GM21360 (cell line): ENCODE measurements around the gene HELZ2.

ENCODE experiments used
- ATAC-seq: cut with Tn5 transposase; IDR thresholded peaks from one replicate; pipeline ENCODE4 v1.9.1; 2021; ENCODE audit warnings: mild to moderate bottlenecking, moderate library complexity; ENCODE audit not compliant: unreplicated experiment

HELZ2 gene

DNA sequence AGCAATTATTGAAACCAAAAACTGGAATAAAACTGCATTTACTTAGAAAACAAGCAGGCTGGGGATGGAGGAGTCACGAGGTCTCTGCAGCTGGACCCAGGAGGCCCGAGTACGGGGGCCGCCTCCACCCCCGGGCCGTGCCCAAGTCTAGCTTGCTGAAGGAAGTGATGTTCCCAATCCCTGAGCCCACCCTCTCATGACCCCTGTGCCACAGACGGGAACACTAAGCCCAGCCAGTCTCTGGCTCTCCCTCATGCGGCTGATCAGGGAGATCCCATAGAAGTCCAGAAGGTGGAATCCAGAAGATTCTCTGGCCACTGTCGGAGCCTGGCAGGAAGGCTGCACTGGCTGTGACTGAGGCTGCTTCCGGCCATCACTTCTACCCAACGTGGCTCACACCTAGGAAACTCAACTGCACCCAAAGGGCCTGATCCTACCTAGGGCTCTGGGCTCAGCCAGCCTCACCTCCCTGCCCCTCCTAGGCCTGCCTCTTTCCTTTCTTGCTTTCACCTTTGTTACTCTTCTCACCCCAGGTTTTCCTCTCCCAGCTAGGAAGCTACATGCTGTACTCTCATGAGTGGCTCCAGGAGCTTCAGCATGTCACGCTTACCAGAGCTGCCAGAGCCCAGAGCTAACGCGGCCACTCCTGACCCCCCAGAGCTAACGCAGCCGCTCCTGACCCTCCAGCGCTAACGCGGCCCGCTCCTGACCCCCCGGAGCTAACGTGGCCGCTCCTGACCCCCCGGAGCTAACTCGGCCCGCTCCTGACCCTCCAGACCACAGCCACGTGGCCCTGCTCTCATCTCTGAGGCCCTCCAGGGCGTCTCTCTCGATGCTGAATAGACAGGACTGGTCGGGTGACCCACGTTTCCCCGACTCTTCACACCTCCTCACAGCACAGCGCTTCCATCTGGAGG is 24.7 kb upstream of the HELZ2 start:
- no peak for ATAC-seq

DNA sequence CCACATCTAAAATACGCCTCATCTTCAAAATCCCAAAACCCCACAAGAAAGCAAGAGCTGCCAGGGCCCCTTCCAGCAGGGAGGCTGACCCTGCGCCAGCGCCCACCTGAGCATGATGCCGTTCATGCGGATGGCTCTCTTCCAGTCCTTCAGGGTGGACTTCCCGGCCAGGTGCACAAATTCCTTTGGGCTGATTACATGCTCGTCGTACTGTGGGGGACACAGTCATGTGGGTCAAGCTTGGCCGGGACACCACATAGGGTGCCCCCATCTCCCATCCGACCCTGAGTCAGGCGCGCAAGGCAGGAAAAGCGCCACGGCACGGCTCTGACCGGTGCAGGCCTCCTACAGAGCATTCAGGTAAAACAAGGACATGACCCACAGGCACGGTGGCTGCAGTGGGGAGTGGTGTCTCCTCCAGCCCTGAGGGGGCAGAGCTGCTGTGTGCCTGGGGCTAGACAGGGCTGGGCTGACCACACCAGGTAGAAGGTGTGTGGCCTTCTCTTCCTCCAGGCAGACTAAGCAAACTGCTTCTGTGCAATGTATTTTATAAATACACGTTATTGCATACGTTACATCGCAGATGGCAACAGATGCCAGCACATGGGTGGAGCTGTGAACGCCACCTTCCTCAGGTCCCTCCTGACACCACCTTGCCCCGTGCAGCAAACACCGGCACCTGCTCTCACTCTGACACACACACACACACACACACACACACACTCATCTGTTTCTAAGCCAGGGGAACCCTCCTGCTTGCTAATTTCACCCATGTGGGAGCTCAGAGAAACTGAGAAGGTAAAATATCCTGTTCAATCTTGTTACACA is 23.8 kb upstream of the HELZ2 start:
- ATAC-seq, result no peak

DNA sequence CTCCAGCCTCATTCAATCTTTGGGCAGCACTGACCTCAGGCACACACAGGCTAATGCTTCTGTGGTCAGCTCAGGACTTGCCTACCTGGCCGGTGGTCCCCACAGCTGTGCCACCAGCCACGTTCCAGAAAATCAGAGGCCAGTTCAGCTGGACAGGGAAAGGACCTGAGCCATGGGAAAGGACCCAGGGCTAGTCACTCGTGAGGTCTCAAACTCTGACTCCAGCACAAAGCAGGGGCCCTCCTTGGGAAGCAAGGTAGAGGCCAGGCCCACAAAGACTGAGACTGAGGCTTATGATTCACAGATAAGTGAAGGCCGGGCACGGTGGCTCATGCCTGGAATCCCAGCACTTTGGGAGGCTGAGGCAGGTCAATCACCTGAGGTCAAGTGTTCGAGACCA is 22.4 kb upstream of the HELZ2 start:
- ATAC-seq, result no peak

DNA sequence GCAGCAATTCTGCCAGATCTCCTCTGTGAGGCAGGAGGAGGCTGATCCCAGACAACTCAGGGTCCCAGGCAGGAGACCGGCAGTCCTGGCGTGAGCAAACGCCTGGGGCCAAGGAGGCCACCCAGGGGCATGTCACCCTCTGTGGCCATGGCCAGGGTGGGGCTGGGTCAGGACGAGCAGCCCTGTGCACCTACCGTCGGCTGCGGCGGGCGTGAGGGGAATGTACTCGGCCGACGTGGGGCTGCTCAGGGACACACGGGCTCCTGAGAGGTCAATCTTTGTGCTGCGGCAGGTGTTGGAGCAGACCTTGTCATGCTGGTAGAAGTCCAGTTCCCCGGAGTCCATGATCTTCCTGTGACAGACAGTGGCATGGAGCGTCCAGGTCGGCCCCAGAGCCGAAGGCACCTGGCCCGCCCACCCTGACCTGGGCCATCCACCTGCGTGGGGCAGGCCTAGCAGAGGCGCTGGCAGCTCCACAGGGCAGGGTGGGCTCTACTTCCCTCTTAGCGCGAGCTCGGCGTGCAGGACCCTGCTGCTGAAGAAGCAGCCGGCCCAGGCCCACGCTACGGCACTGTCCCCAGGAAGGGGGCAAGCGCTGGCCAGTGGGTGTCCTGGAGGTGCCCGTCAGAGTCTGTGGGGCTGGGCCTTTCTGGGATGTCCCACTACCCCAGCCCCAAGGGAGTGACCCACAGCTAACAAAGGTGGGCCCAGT is 21.5 kb upstream of the HELZ2 start:
- ATAC-seq, result no peak

DNA sequence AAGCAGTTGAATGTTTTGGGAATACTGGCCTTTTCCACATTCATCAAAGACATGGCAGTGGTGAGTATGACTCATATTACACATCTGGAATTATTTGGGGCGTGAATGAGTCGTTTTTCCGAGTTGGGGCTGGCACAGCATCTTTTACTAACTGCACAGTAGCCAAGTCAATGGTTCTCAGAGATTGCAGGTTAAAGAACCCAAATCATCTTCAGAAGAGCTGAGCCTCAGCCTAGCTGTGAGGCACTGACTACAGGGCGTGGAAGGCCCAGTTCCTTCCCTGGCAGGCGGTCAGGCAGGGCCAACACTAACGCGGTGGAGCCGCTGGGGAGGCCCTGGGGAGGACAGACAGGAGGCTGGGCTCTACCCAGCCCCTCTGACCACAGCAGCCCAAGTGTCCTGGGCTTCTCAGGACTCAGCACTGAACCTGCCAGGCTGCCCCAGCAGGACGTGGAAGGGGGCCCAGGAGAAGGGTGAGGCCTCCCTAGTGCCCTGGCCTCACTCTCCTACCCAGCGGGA is 20.1 kb upstream of the HELZ2 start:
- no peak for ATAC-seq

DNA sequence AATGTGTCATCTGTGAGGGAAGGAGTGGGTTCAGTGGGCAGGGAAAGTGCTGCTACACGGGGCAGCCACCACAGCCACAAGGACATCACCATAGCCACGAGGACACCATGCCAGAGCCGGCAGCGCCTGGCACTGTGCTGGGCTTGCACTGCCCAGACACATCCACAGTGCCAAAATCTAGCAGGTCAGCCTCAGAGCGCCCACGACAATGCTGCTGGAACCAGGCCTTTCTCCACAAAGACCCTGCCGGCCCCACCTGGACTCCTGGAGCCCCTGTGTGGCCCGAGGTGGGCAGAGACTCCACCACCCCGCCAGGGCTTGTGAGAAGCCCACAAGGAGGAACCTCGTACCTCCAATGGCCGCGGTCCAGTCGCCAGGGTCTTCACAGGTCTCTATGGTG is 18.6 kb upstream of the HELZ2 start:
- ATAC-seq, result no peak

DNA sequence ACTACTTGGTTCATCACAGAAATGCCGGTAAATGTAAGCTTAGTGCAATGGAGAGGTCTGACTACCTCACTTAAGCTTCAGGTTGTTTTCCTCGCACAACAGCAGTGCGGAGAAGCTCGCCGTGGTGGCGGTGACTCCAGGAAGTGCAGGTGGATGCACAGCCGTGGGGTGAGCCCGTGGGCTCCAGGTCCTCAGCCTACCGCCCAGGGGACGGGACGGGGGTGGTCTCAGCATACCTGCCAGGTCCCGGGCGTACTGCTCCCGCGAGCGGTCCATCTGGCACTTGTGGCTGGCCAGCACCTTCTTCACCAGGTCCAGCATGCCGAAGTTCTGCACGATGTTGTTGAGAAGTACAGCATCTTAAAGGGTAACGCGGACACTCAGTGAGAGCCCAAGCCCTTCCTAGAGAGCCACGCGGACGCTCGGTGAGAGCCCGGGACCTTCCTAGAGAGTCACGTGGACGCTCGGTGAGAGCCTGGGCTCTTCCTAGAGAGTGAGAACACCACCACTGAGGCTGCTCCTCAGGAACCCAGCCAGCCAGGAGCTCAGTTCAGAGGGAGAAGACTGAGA is 17.8 kb upstream of the HELZ2 start:
- ATAC-seq, result no peak

DNA sequence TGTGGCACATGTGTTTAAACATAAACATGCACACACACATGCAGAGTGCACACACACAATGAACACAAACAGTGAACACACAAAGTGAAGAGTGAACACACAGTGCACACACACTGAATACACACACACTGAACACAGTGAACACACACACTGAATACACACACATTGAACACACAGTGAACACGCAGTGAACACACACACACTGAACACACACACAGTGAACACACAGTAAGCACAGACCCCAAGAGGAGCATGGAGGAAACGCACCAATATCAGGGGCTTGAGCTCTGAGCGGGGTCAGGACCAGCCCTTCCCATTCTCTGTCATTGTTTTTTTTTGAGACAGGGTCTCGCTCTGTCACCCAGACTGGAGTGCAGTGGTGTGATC is 17.1 kb upstream of the HELZ2 start:
- no peak for ATAC-seq

DNA sequence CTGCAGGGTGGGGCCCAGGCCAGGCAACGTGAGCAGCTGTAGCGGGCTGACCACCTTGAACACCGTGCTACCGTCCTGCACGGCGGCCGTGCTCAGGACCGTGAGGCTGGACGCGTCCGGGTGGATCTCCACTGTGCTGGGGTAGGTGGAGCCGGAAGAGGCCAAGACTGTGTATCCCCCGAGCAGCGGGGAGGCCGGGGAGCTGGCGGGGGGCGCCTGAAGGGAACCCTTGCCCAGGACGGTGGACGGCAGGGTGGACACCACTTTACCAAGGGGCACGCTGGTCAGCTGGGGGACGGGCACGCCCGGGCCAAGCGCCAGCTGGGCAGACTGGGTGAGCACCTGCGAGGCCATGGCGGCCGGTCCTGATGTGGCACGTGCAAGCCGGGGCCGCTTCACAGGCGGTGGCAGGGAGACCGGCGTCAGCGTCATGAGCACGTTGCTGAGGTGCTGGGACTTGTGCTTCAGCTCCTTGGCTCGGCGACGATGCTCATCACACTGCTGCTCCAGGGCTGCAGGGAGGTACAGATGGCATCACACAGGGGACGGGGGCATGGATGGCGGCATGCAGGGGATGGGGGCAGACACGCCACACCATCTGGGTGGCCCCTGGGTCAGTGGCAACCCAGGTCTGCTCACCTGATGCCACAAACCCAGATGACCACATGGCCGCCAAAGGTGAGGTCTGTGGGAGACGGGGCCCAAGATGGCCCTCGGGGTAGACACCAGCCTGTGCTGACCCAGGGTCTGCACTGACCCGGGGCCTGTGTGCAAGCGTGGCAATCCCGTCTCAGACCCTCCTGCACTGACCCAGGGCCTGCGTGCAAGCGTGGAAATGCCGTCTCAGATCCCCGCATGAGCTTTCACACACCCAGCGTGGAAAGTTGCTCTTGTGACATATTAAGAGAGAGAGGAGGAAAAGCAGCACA is 16.4 kb upstream of the HELZ2 start:
- no peak for ATAC-seq

DNA sequence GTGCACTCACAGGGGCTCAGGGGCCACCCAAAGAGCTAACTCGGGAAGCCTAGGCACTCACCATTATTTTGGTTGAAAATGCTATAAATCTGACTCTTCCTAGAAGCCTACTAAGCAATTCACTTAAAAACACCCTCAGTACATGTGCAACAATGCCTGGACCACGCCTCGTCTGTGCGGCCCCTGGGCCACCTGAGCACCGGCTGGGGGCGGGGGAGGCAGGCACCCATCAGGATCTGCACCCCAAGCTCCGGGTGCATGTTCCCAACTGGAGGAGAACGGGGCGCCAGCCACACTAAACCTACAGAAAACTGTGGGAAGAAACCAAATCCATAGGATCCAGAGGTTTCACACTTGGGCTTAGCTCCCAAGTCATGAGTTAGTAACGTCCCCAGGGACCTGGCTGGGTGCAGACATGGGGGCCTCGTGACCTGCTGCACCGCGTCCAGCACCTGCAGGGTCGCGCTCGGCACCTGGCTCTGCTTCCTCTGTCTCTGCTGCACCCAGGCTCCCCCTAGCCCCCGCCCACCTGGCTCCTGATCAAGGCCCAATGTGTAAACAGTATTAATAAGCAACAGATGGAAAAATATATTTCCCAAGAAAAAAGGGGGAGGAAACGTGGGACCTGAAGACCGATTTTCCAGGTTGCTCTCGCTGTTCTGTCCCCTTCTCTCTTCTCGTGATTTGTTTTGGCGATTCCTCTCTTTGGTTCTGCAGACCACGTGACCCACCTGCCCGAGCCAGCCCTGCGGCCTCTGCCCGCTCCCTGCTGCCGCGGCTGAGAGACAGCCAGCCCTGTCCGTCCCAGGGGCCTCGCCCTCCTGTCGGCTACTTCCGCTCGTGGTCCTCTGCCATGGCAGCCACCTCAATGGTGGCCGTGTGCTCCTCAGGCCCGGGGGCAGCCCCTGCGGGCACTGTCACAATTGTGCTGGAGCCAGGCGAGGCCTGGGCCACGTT is 15.5 kb upstream of the HELZ2 start:
- ATAC-seq, result no peak

DNA sequence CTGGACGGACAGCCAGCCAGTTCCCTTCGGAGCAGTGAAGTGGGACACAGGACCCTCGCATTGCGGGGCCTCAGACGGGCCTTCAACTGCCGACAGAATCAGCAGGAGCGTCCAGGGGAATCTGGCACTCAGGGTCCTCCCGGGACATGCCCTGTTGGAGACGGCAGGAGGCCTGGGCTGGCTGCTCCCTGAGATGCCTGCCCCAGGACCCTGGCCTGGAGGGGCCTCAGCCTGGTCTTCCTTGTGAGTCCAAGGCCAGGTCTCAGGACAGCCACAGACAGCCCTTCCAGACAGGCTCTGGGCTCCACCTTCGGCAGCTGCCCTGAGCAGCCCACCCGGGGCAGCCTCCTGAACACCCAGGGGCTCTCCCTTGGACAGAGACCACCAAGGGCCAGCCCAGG is 14.6 kb upstream of the HELZ2 start:
- ATAC-seq, result no peak

DNA sequence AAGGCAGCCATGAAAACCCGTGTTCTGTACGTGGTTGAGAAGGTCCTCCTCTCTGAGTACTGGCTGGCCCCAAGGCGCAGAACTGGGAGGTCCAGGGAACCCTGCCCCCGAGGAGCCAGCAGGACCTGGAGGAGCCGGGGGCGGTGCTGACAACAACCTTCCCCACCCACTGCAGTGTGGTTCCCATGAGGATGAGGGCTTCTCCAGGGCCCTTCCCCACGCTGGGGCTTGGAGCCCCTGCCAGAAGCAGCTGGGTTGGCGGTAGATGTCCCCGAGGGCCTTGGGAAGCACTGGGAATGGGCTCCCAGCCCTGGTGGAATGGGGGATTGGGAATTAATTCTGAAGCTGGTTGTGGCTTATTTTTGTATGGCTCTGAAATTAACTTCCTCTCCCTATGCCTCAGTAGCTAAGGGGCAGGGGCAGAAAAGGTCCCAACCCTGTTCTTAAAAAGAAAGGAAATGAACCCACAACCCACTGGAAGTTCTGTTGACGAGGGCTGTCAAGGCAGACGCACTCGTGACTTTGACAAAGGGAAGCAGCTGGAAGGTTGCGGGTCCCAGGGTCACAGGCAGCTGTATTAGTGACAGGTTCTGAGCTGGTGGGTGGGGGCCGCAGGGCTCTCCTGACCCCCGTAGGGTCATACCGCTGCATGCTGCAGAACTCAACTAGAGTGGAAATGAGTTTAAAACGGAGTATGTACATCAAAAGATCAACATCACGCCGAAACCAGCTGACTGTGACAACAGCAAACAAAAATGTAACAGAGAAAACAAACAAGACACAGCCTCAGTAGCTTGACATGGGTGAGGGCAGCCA is 13.9 kb upstream of the HELZ2 start:
- ATAC-seq, result no peak

DNA sequence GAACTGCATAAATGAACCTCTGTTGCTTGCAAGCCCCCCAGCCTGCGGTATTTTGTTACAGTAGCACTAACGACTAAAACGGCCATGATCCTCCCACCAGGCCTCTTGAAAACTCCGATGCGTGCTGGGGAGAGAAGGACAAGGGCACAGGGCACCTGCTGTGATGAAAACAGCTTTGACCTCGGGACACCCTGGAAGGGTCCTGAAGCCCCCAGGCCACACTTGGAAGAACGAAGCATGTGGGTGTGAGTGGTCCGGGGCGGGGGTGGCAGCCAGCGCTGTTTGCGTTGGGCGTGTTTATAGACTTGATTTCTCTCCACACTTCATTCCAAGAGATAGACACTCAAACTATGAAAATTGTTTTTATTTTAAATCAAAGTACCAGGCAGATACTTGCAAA is 13.2 kb upstream of the HELZ2 start:
- ATAC-seq, result no peak

DNA sequence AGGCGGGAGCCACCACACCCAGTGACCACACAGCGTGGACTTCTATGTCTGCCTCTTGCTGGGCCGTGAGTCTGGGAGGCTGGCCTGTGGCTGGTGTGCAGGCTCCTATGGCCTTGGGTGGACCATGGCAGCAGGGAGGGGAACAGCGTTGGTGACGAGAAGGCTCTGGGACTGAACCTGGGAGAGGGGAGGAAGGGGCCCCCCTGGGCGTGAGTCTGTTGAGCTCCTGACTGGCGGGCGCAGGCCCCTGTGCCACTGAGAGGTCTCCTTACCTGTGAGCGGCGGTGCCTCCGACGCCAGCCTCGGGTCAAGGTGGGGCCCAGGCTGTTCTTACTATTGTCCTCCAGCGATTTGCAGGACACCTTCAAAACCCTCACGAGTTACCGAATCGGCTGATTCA is 12.8 kb upstream of the HELZ2 start:
- ATAC-seq, result no peak

DNA sequence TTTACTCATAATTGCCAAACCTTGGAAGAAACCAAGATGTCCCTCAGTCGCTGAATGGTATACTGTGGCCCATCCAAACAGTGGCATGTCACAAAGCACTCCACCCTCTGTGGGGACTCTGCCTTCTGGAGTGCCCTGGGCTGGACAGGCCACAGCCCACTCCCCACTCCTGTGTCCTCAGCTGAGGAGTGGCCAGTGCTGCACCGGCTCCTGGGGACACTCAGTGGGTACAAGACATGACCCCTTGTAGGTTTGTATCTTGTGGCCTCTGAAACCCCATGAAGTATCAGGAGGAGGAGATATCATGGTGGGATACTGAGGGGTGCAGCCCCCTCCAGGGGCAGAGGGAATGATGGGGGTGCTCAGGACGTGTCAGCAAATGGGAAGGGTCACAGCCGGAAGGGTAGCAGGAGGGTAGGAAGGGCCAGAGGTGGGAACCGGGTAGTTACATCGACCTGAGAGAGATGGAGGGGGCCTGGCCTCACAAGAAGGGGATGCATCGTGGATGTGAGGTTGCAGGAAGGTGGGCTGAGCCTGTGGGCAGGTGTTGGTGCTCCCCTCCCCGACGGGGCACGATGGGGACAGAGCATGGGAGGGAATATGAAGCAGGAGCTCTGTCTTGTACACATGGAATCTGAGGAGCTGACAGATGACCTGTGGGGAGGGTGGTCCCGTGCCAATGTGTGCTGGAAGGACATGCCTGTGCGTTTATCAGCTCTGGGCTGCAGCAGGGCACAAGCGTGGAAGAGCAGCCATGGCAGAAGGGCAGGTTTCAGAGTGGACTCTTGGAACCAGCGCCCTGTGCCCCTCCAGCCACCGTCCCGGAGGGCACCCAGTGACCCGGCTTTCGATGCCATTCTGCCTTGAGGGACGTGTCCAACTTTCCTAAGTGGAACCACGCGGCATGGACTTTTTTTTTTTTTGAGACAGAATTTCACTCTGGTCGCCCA is 11.9 kb upstream of the HELZ2 start:
- no peak for ATAC-seq

DNA sequence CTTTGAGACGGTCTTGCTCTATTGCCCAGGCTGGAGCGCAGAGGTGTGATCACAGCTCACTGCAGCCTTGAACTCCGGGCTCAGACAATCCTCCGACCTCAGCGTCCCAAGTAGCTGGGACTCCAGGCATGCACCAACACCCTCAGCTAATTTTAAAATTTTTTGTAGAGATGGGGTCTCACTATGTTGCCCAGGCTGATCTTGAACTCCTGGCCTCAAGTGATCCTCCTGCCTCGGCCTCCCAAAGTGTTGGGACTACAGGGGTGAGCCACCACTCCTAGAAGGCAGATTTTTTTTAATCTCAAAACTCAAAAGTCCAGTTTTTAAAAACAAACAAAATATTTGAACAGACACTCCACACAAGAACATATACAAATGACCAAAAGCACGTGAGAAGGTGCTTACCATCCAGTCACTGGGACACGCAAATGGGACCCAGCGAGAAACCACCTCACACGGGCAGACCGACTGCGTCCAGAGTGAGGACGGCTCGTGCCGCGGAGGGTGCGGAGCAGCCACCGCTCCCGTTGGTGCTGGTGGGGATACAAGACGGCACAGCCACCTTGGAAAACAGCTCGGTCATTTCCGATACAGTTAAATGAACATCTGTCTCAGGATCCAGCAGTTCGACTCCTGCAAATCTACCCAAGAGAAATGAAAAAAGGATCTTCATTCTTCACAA is 8.5 kb upstream of the HELZ2 start:
- no peak for ATAC-seq
